PC-9 (cell line): ENCODE results near the gene LRMDA. TPM values are rescaled to one million over a fixed set of nuclear protein-coding genes. Genes with fewer than 3 reads are reported as not detected.

Experiments used
- BruUV-seq: library from RNA; stranded (reverse); fragments of 400-500 nt; replicated peaks from 2 replicates; lab custom pipeline; 2021; lab: Mats Ljungman, UMichigan
- CTCF ChIA-PET: fragments of 300-600 bp; sonication (Branson Sonifier 250); formaldehyde crosslinking; loops from one replicate; lab custom pipeline; 2022; ENCODE audit warnings: antibody characterized with exemption; lab: Charles Lee
- POLR2A ChIA-PET: fragments of 300-600 bp; sonication (Branson Sonifier 250); formaldehyde crosslinking; loops from one replicate; lab custom pipeline; 2022; ENCODE audit warnings: antibody characterized with exemption; ENCODE audit not compliant: unreplicated experiment; lab: Charles Lee
- DNase-seq, 2 experiments: peaks; one replicate each; pipeline versions ENCODE4 v3.0.0 to v3.0.0-alpha.2; 2015 to 2022; ENCODE audit warnings: mixed read lengths in 1 of 2
- H2AFZ ChIP-seq: fragments of 200-600 bp; sonication (generic); 2 replicates; pipeline ENCODE4 v1.8.1; 2017; ENCODE audit warnings: antibody characterized with exemption
- H3F3A ChIP-seq: fragments of 200-600 bp; sonication (generic); 2 replicates; pipeline ENCODE4 v1.8.1; 2017; ENCODE audit warnings: antibody characterized with exemption, mild to moderate bottlenecking, low read depth; ENCODE audit not compliant: insufficient read depth
- H3K27ac ChIP-seq: fragments of 200-600 bp; sonication (generic); 2 replicates; pipeline ENCODE4 v1.6.1; 2016; ENCODE audit warnings: mixed run types
- H3K27me3 ChIP-seq: fragments of 200-600 bp; sonication (generic); 2 replicates; pipeline ENCODE4 v1.6.1; 2016; ENCODE audit warnings: low read depth, mixed run types; ENCODE audit not compliant: insufficient read depth
- H3K36me3 ChIP-seq: fragments of 200-600 bp; sonication (generic); 2 replicates; pipeline ENCODE4 v1.6.1; 2016; ENCODE audit warnings: low read depth, mixed run types
- H3K4me1 ChIP-seq: fragments of 200-600 bp; sonication (generic); replicated peaks from 2 replicates; pipeline ENCODE4 v1.6.1; 2016; ENCODE audit warnings: mixed run types; ENCODE audit not compliant: insufficient read depth
- H3K4me2 ChIP-seq: fragments of 200-600 bp; sonication (generic); 2 replicates; pipeline ENCODE4 v1.6.1; 2017; ENCODE audit warnings: mixed run types
- H3K4me3 ChIP-seq: fragments of 200-600 bp; sonication (generic); 2 replicates; pipeline ENCODE4 v1.6.1; 2016; ENCODE audit warnings: mixed run types
- H3K79me2 ChIP-seq: fragments of 200-600 bp; sonication (generic); 2 replicates; pipeline ENCODE4 v1.6.1; 2017; ENCODE audit warnings: low read depth, mixed run types
- H3K9me2 ChIP-seq: fragments of 200-600 bp; sonication (generic); 2 replicates; pipeline ENCODE4 v1.8.1; 2017; ENCODE audit warnings: mild to moderate bottlenecking; ENCODE audit not compliant: insufficient read depth
- H3K9me3 ChIP-seq: fragments of 200-600 bp; sonication (generic); 2 replicates; pipeline ENCODE4 v1.8.1; 2016; ENCODE audit warnings: low read depth; ENCODE audit not compliant: insufficient read depth
- H4K20me1 ChIP-seq: fragments of 200-600 bp; sonication (generic); 2 replicates; pipeline ENCODE4 v1.8.1; 2017; ENCODE audit not compliant: insufficient read depth
- CTCF ChIP-seq: fragments of 200-600 bp; sonication (generic); conservative IDR thresholded peaks from 2 replicates; pipeline ENCODE4 v1.6.1; 2017; ENCODE audit warnings: mixed run types, antibody characterized with exemption, mild to moderate bottlenecking, moderate library complexity
- EZH2 ChIP-seq: fragments of 200-600 bp; sonication (generic); IDR thresholded peaks from 2 replicates; pipeline ENCODE4 v1.8.0; 2017; ENCODE audit warnings: antibody characterized with exemption, low read depth
- intact Hi-C: fragments of 100-400 bp; cut with micrococcal nuclease; formaldehyde crosslinking; loops from one replicate; pipeline ENCODE4 v1.10.0; 2022; ENCODE audit not compliant: unreplicated experiment
- total RNA-seq: library from RNA; stranded (reverse); gene quantifications from 2 replicates; pipeline ENCODE4 v1.2.3, GENCODE V29; 2021

LRMDA gene
- total RNA-seq, 1 experiment from 2014 or later = not detected

GRCh38 chr10:75937823-75938222, 506.4 kb downstream of the LRMDA start:
- Histone ChIP-seq H3K9me2 (no peaks in the 10 kb centered on the region; the same call in 1 of the 2 replicates), H3K27me3 (no peaks in the 10 kb centered on the region), H3K4me1 (no peaks in the 10 kb centered on the region), H3K79me2 (no peaks in the 10 kb centered on the region), H4K20me1 (no peaks in the 10 kb centered on the region), H3K36me3 (no peaks in the 10 kb centered on the region), H2AFZ (no peak overlapping the region), H3F3A (no peaks in the 10 kb centered on the region), H3K4me2 (no peak overlapping the region), H3K9me3 (no peaks in the 10 kb centered on the region), H3K4me3 (no peak overlapping the region), H3K27ac (no peak overlapping the region)
- ChIA-PET POLR2A (no interaction called here), CTCF (interaction anchor here (0.5 kb wide), 1 partner anchor 130 kb away, joined by 3 read pairs; no protein-coding TSS in a partner anchor)
- DNase-seq = no peak
- no TSS peak for BruUV-seq
- TF ChIP-seq CTCF (no peak), EZH2 (no peak)
- intact Hi-C loops = no loop called here

GRCh38 chr10:75938380-75939122, 507.1 kb downstream of the LRMDA start:
- BruUV-seq = no TSS peak
- Histone ChIP-seq H3K27ac (no peak overlapping the region), H3K9me3 (no peaks in the 10 kb centered on the region), H3F3A (no peaks in the 10 kb centered on the region), H3K36me3 (no peaks in the 10 kb centered on the region), H3K4me2 (no peak overlapping the region), H3K27me3 (no peaks in the 10 kb centered on the region), H3K4me3 (no peak overlapping the region), H3K79me2 (no peaks in the 10 kb centered on the region), H3K4me1 (no peaks in the 10 kb centered on the region), H4K20me1 (no peaks in the 10 kb centered on the region), H3K9me2 (no peaks in the 10 kb centered on the region), H2AFZ (no peak overlapping the region)
- ChIA-PET POLR2A (no interaction called here), CTCF (no interaction called here)
- intact Hi-C loops = no loop called here
- DNase-seq = no peak
- TF ChIP-seq CTCF = no peak
- no peak for TF ChIP-seq EZH2

GRCh38 chr10:75939541-75939940, 508.1 kb downstream of the LRMDA start:
- no peaks in the 10 kb centered on the region for H4K20me1 ChIP-seq
- no peak for DNase-seq
- ChIA-PET CTCF (no interaction called here), POLR2A (no interaction called here)
- no peaks in the 10 kb centered on the region for H3K36me3 ChIP-seq
- no peaks in the 10 kb centered on the region for H3F3A ChIP-seq
- H3K4me1 ChIP-seq = no peaks in the 10 kb centered on the region
- H3K9me3 ChIP-seq = 0 out of 2 replicates have a peak, but pooled peaks cover 3% of the 10 kb centered on the region
- H3K79me2 ChIP-seq = no peaks in the 10 kb centered on the region
- H3K9me2 ChIP-seq = no peaks in the 10 kb centered on the region
- intact Hi-C loops = no loop called here
- H2AFZ ChIP-seq = no peak overlapping the region
- H3K27me3 ChIP-seq = no peaks in the 10 kb centered on the region
- TF ChIP-seq CTCF (no peak), EZH2 (no peak)
- no TSS peak for BruUV-seq
- no peak overlapping the region for H3K4me2 ChIP-seq
- H3K4me3 ChIP-seq = no peak overlapping the region
- no peak overlapping the region for H3K27ac ChIP-seq
